Neural progenitor cell (in vitro differentiated cells): ENCODE data around the gene TRABD2B.

Experiments
- EZH2phosphoT487 ChIP-seq: fragments of 200-600 bp; sonication (generic); IDR thresholded peaks from 2 replicates; pipeline ENCODE4 v1.6.1; 2017; ENCODE audit warnings: antibody characterized with exemption
- TF ChIP-seq, protein P1 (sequence below): fragments of 200-600 bp; sonication (generic); IDR thresholded peaks from 2 replicates; pipeline ENCODE4 v1.5.1; 2017; ENCODE audit warnings: antibody characterized with exemption, mild to moderate bottlenecking

DNA sequence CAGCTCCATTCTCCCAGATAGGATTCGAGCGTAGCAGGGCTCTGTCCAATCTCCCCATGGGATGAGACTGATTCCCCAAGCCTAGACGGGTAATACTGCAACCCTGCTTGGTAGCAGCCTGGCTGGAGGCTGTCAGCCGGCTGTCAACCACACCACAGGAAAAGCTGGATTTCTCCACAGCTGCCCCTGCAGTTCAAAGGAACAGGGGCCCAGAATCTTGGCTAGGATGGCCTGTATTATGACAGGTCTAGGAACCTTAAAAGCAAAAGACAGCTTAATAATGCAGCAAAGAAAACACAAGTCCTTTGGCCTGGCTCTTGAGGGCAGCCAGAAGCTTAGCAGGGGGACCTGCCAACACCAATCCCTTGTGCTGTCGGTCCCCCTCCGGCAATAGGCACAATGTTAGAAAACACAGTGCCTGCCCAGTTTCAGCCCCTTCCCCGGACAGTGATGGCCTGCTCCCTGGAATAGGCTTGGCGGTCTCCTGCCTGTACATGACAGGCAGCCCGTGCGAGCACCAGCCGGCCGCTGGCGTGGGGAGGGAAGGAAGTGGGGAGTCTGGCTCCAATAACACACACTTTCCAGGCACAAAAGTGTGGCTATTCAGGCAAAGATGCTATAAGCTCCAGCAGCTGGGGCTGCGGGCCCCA lies 90.5 kb downstream of the TRABD2B start:
- TF ChIP-seq, protein P1, sequence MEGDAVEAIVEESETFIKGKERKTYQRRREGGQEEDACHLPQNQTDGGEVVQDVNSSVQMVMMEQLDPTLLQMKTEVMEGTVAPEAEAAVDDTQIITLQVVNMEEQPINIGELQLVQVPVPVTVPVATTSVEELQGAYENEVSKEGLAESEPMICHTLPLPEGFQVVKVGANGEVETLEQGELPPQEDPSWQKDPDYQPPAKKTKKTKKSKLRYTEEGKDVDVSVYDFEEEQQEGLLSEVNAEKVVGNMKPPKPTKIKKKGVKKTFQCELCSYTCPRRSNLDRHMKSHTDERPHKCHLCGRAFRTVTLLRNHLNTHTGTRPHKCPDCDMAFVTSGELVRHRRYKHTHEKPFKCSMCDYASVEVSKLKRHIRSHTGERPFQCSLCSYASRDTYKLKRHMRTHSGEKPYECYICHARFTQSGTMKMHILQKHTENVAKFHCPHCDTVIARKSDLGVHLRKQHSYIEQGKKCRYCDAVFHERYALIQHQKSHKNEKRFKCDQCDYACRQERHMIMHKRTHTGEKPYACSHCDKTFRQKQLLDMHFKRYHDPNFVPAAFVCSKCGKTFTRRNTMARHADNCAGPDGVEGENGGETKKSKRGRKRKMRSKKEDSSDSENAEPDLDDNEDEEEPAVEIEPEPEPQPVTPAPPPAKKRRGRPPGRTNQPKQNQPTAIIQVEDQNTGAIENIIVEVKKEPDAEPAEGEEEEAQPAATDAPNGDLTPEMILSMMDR: no peak
- TF ChIP-seq EZH2phosphoT487: no peak
